Testis (tissue), 3 donors: ENCODE results near the gene GPR31. TPM values are rescaled to one million over a fixed set of nuclear protein-coding genes. Genes with fewer than 3 reads are reported as not detected.

Experiments used
- DNase-seq: peaks from one replicate; pipeline ENCODE4 v3.0.0-alpha.2; 2019
- H3K27ac ChIP-seq, 2 donors: fragments of 200-600 bp; sonication (generic); one replicate each; pipeline ENCODE4 v1.5.1; 2019
- H3K27me3 ChIP-seq: fragments of 200-600 bp; sonication (generic); one replicate; pipeline ENCODE4 v1.5.1; 2019
- H3K36me3 ChIP-seq: fragments of 200-600 bp; sonication (generic); one replicate; pipeline ENCODE4 v1.5.1; 2017; ENCODE audit warnings: low read depth; ENCODE audit errors: missing control alignments
- H3K4me1 ChIP-seq: fragments of 200-600 bp; sonication (generic); one replicate; pipeline ENCODE4 v1.5.1; 2019
- H3K4me3 ChIP-seq, 2 donors: fragments of 200-600 bp; sonication (generic); one replicate each; pipeline ENCODE4 v1.5.1; 2017 to 2019
- H3K9me3 ChIP-seq: fragments of 200-600 bp; sonication (generic); one replicate; pipeline ENCODE4 v1.5.1; 2017
- CTCF ChIP-seq, 3 experiments: fragments of 450-650 bp in 2 of 3; fragments of 200-600 bp in 1 of 3; sonication (generic) in 1 of 3; IDR thresholded peaks; one replicate each; pipeline ENCODE4 v1.5.1; 2016 to 2019; ENCODE audit warnings: antibody characterized with exemption in 3 of 3, mild to moderate bottlenecking in 2 of 3, moderate library complexity in 1 of 3
- POLR2A ChIP-seq: fragments of 450-650 bp; IDR thresholded peaks from one replicate; pipeline ENCODE4 v1.6.1; 2017; ENCODE audit warnings: antibody characterized with exemption, mild to moderate bottlenecking, moderate library complexity
- WGBS, 2 donors: methylation state at CpG; one replicate each; pipeline ENCODE4 v1.1.5; 2018; 5-methylcytosine and 5-hydroxymethylcytosine counted together
- intact Hi-C: fragments of 100-400 bp; cut with DNase I; formaldehyde crosslinking; loops from one replicate; pipeline ENCODE4 v1.15.1; 2023; ENCODE audit warnings: low total_unique reads
- polyA plus RNA-seq: library from polyadenylated mRNA; stranded (reverse); fragments of 350-450 nt; fragmentation: Illumina TruSeq; extraction: RNeasy Lipid Tissue Mini Kit (QIAGEN cat#74804); gene quantifications from one replicate; pipeline ENCODE4 v1.2.3, GENCODE V29; 2014; ENCODE audit warnings: low read depth, low replicate concordance; ENCODE audit not compliant: insufficient read depth
- total RNA-seq, 2 donors: library from RNA; depleted of rRNA; stranded (reverse); fragments of >200 nt; gene quantifications; one replicate each; pipeline ENCODE4 v1.2.3, GENCODE V29; 2016

GPR31 gene
- total and polyA plus RNA-seq, 3 donors from 2014 or later, result 0.19 to 0.71 (median 0.20) TPM

DNA sequence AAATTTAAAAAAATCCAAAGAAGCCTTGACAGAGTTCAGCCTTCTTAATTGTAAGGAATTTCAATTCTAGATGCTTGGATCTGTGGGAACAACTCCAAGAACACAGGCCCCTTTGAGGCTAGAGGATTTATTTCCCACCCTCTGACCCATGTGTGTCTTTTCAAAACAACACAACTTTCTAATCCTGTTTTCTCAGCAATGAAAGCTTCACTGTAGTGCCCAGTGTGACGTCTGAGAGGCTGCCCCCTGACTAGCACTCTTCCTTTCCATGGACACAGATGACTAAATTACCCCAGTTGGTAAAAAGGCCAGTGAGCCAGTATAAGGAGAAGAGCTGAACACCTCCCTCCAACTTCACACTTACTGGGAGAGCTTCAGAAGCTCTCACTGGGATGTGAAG is 51.4 kb downstream of the GPR31 start:
- Histone ChIP-seq H3K27ac (no peak overlapping the region), H3K36me3 (no peaks in the 10 kb centered on the region), H3K9me3 (no peaks in the 10 kb centered on the region), H3K4me3 (no peak overlapping the region), H3K4me1 (no peaks in the 10 kb centered on the region), H3K27me3 (no peaks in the 10 kb centered on the region)
- no peak for DNase-seq
- WGBS, 2 donors, result 0 to 52% methylated on average over 1 of the region's 1 CpG
- TF ChIP-seq POLR2A (no peak), CTCF (IDR thresholded peaks at IDR 0.05) (no peak)
- intact Hi-C loops, result no loop called here

Other genes starting within 250 kb of the GPR31 start
- gene RNASET2, start 201.4 kb downstream of the GPR31 start, total RNA-seq, result 10 to 100 TPM; 50.2 to 56.1 TPM
- gene RNASET2, start 201.4 kb downstream of the GPR31 start, polyA plus RNA-seq, result 44.5 TPM
- gene CEP43, start 158.6 kb downstream of the GPR31 start, total RNA-seq, result 100 to 1,000 TPM in 1 of 2 donors, 10 to 100 TPM in 1; 67.0 to 129 TPM
- 105 TPM for gene CEP43, start 158.6 kb downstream of the GPR31 start, polyA plus RNA-seq
- under 1 TPM in 1 of 2 donors, not detected in 1; 0.87 TPM for gene CCR6, start 34.9 kb downstream of the GPR31 start, total RNA-seq
- gene CCR6, start 34.9 kb downstream of the GPR31 start, polyA plus RNA-seq, result 5.3 TPM
- under 1 TPM in 1 of 2 donors, not detected in 1; 0.39 TPM for gene UNC93A, start 133.3 kb upstream of the GPR31 start, total RNA-seq
- gene UNC93A, start 133.3 kb upstream of the GPR31 start, polyA plus RNA-seq, result not detected
- gene TTLL2, start 167.1 kb upstream of the GPR31 start, total RNA-seq, result 10 to 100 TPM; 12.3 to 46.2 TPM
- gene TTLL2, start 167.1 kb upstream of the GPR31 start, polyA plus RNA-seq, result 40.6 TPM